Measurements from ENCODE around the gene MS4A2.
"Not testable (repeated sequence)": the region's sequence is repeated elsewhere in the genome, so short reads cannot be mapped to it uniquely, and the experiment has no call there.

Gene MS4A2

DNA sequence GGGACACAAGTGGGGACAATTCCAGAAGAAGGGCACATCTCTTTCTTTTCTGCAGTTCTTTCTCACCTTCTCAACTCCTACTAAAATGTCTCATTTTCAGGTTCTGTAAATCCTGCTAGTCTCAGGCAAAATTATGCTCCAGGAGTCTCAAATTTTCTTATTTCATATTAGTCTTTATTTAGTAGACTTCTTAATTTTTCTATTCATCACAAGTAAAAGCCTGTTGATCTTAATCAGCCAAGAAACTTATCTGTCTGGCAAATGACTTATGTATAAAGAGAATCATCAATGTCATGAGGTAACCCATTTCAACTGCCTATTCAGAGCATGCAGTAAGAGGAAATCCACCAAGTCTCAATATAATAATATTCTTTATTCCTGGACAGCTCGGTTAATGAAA is at the start of gene MS4A2:
Gene MS4A2, plus strand, starts transcription at position 301 of the 400 bp plus-strand sequence. CDS start 102 bp downstream, outside the sequence.
- TF ChIP-seq CTCF (IDR thresholded peaks at IDR 0.05) (no peak), ZFX (IDR thresholded peaks at IDR 0.05; ENCODE audit: borderline replicate concordance) (no peak)
- H3K27ac ChIP-seq, result no peak within 1 kb of the TSS

DNA sequence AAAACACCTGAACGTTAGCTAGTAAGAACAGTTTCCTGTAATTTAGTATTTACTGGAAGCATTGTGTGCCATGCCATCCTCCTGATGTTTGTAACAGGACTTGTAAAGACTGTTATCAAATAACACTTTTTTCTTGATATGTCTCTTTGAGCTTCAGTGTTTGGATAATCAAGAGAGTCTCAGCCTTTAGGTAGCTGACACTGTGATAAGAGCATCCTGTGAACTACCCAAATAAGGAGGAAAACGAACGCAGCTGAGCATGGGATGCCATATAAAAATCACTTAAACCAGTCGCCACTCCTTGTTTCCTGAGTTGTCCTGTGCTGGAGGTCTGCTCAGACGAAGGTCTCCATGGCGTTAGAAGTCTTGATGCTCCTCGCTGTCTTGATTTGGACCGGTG is 48.4 kb upstream of the MS4A2 start, which contains the start of gene OOSP2:
Gene OOSP2, plus strand, starts transcription at position 301 of the 400 bp plus-strand sequence. Its CDS starts 51 bp downstream, at position 352.
- no peak within 1 kb of the TSS for H3K27ac ChIP-seq
- TF ChIP-seq ZFX (IDR thresholded peaks at IDR 0.05; ENCODE audit: borderline replicate concordance) (no peak), CTCF (IDR thresholded peaks at IDR 0.05) (no peak)

DNA sequence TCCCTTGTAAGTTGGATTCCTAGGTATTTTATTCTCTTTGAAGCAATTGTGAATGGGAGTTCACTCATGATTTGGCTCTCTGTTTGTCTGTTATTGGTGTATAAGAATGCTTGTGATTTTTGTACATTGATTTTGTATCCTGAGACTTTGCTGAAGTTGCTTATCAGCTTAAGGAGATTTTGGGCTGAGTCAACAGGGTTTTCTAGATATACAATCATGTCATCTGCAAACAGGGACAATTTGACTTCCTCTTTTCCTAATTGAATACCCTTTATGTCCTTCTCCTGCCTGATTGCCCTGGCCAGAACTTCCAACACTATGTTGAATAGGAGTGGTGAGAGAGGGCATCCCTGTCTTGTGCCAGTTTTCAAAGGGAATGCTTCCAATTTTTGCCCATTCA is 38.0 kb upstream of the MS4A2 start:
- not testable (repeated sequence) for H3K27ac ChIP-seq

GRCh38 chr11:60050839-60051238 is 37.6 kb upstream of the MS4A2 start:
- H3K27ac ChIP-seq, result not testable (repeated sequence)

GRCh38 chr11:60056349-60056969 is 32.0 kb upstream of the MS4A2 start, which contains the start of gene MS4A3:
Gene MS4A3, plus strand, starts transcription at chr11:60056665. Its CDS starts 4,496 bp downstream, at chr11:60061161.
- H3K27ac ChIP-seq, result no peak within 1 kb of the TSS
- TF ChIP-seq CTCF (IDR thresholded peaks at IDR 0.05) (no peak), ZFX (IDR thresholded peaks at IDR 0.05; ENCODE audit: borderline replicate concordance) (no peak)

DNA sequence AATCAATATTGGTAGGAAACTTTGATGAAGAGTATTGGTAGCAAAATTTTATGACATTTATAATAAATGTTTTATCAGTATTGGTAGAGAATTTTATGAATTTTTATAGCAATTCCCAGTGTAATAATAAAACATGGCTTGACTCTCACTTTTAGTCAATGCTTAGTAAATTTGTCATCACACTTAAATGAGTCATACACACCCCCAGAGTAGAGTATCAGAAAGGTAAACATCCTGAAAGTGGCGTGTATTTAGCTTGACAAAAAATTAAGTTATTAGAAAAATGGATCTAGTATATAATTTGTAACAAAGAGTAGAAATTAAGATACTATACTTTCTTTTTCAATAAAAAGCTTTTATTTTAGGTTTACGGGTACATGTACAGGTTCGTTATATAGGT is 29.4 kb upstream of the MS4A2 start:
- TF ChIP-seq ZFX (IDR thresholded peaks at IDR 0.05; ENCODE audit: borderline replicate concordance) (no peak), CTCF (IDR thresholded peaks at IDR 0.05) (no peak)
- H3K27ac ChIP-seq, result no peak overlapping the region

GRCh38 chr11:60059521-60060240 is 28.8 kb upstream of the MS4A2 start:
- H3K27ac ChIP-seq, result no peak overlapping the region
- TF ChIP-seq ZFX (IDR thresholded peaks at IDR 0.05; ENCODE audit: borderline replicate concordance) (no peak), CTCF (IDR thresholded peaks at IDR 0.05) (no peak)

DNA sequence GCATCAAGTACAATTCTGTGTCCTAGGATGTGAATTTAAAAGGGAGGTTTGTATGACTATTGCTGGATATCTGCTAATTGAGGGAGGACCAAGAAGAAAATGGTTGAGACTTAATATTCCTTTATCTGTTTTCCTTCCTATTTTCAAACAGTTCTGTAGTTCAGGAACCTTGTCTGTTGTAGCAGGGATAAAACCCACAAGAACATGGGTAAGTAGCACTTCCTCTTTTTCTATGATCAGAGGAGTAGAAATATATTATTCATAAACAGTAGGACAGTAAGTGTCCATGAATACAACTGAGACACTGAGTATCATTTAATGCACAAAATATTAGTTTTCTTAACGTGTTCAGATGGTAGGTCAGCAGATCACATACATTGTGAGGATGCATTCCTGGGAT is 24.4 kb upstream of the MS4A2 start:
- TF ChIP-seq ZFX (IDR thresholded peaks at IDR 0.05; ENCODE audit: borderline replicate concordance), result no peak
- TF ChIP-seq CTCF (IDR thresholded peaks at IDR 0.05), result no peak

More for the DNA sequence above, 24.4 kb upstream of the MS4A2 start:
- H3K27ac ChIP-seq, result no peak overlapping the region

Measured in 22Rv1 (cell line).